ENCODE results near the gene APOBEC3G. TPM values are rescaled to one million over a fixed set of nuclear protein-coding genes. Genes with fewer than 3 reads are reported as not detected.

APOBEC3G gene
- polyA plus RNA-seq, 2 donors: 2.1 to 6.0 TPM

- no peaks in the 10 kb centered on the region for H3K27me3 ChIP-seq (ENCODE audit: control insufficient read depth in 1 of 2, insufficient read depth in 2 of 2, low read length in 2 of 2)
- no peak overlapping the region for H3K4me3 ChIP-seq (ENCODE audit: low read depth in 1 of 2, low read length in 2 of 2)
- peaks cover 0 to 11% of the 10 kb centered on the region in 2 donors for H3K4me1 ChIP-seq (ENCODE audit: control insufficient read depth in 2 of 2, insufficient read depth in 2 of 2, low read length in 1 of 2)
- 72 to 78% methylated on average over 10 to 11 of the region's 13 CpGs for WGBS, 2 donors
- H3K9me3 ChIP-seq (ENCODE audit: control insufficient read depth in 2 of 2, insufficient read depth in 1 of 2, low read depth in 1 of 2, low read length in 1 of 2): no peaks in the 10 kb centered on the region
- no peak overlapping the region for H3K27ac ChIP-seq (ENCODE audit: low read depth in 2 of 2, low read length in 1 of 2)
- no peaks in the 10 kb centered on the region for H3K36me3 ChIP-seq (ENCODE audit: control insufficient read depth in 2 of 2, insufficient read depth in 2 of 2, low read length in 1 of 2)
Observed at GRCh38 chr22:39101226-39101625, 24.2 kb downstream of the APOBEC3G start.

- H3K36me3 ChIP-seq (ENCODE audit: control insufficient read depth in 2 of 2, insufficient read depth in 2 of 2, low read length in 1 of 2): no peaks in the 10 kb centered on the region
- H3K9me3 ChIP-seq (ENCODE audit: control insufficient read depth in 2 of 2, insufficient read depth in 1 of 2, low read depth in 1 of 2, low read length in 1 of 2): no peaks in the 10 kb centered on the region
- no peaks in the 10 kb centered on the region for H3K27me3 ChIP-seq (ENCODE audit: control insufficient read depth in 1 of 2, insufficient read depth in 2 of 2, low read length in 2 of 2)
- no peak overlapping the region for H3K27ac ChIP-seq (ENCODE audit: low read depth in 2 of 2, low read length in 1 of 2)
- peaks cover 0 to 4% of the 10 kb centered on the region in 2 donors for H3K4me1 ChIP-seq (ENCODE audit: control insufficient read depth in 2 of 2, insufficient read depth in 2 of 2, low read length in 1 of 2)
- no peak overlapping the region for H3K4me3 ChIP-seq (ENCODE audit: low read depth in 1 of 2, low read length in 2 of 2)
- WGBS, 2 donors: 73 to 82% methylated on average over 2 of the region's 2 CpGs
Observed at GRCh38 chr22:39103431-39103830, 26.4 kb downstream of the APOBEC3G start.

- no peak overlapping the region for H3K27ac ChIP-seq (ENCODE audit: low read depth in 2 of 2, low read length in 1 of 2)
- H3K9me3 ChIP-seq (ENCODE audit: control insufficient read depth in 2 of 2, insufficient read depth in 1 of 2, low read depth in 1 of 2, low read length in 1 of 2): no peaks in the 10 kb centered on the region
- H3K27me3 ChIP-seq (ENCODE audit: control insufficient read depth in 1 of 2, insufficient read depth in 2 of 2, low read length in 2 of 2): no peaks in the 10 kb centered on the region
- H3K36me3 ChIP-seq (ENCODE audit: control insufficient read depth in 2 of 2, insufficient read depth in 2 of 2, low read length in 1 of 2): no peaks in the 10 kb centered on the region
- no peaks in the 10 kb centered on the region for H3K4me1 ChIP-seq (ENCODE audit: control insufficient read depth in 2 of 2, insufficient read depth in 2 of 2, low read length in 1 of 2)
- WGBS, 2 donors: 80 to 84% methylated on average over 2 of the region's 2 CpGs
- no peak overlapping the region for H3K4me3 ChIP-seq (ENCODE audit: low read depth in 1 of 2, low read length in 2 of 2)
Observed at GRCh38 chr22:39106326-39106725, 29.3 kb downstream of the APOBEC3G start.

- Histone ChIP-seq H3K36me3 (ENCODE audit: control insufficient read depth in 2 of 2, insufficient read depth in 2 of 2, low read length in 1 of 2) (no peaks in the 10 kb centered on the region), H3K4me1 (ENCODE audit: control insufficient read depth in 2 of 2, insufficient read depth in 2 of 2, low read length in 1 of 2) (no peaks in the 10 kb centered on the region), H3K9me3 (ENCODE audit: control insufficient read depth in 2 of 2, insufficient read depth in 1 of 2, low read depth in 1 of 2, low read length in 1 of 2) (no peaks in the 10 kb centered on the region), H3K27ac (ENCODE audit: low read depth in 2 of 2, low read length in 1 of 2) (no peak overlapping the region), H3K4me3 (ENCODE audit: low read depth in 1 of 2, low read length in 2 of 2) (no peak overlapping the region), H3K27me3 (ENCODE audit: control insufficient read depth in 1 of 2, insufficient read depth in 2 of 2, low read length in 2 of 2) (no peaks in the 10 kb centered on the region)
- 95 to 96% methylated on average over 4 of the region's 4 CpGs for WGBS, 2 donors
Observed at GRCh38 chr22:39108487-39108886, 31.4 kb downstream of the APOBEC3G start.

GRCh38 chr22:39109361-39109760 lies 32.3 kb downstream of the APOBEC3G start:
- WGBS, 2 donors: 75 to 88% methylated on average over 9 of the region's 9 CpGs
- Histone ChIP-seq H3K4me3 (ENCODE audit: low read depth in 1 of 2, low read length in 2 of 2) (no peak overlapping the region), H3K4me1 (ENCODE audit: control insufficient read depth in 2 of 2, insufficient read depth in 2 of 2, low read length in 1 of 2) (no peaks in the 10 kb centered on the region), H3K27me3 (ENCODE audit: control insufficient read depth in 1 of 2, insufficient read depth in 2 of 2, low read length in 2 of 2) (no peaks in the 10 kb centered on the region), H3K27ac (ENCODE audit: low read depth in 2 of 2, low read length in 1 of 2) (no peak overlapping the region), H3K36me3 (ENCODE audit: control insufficient read depth in 2 of 2, insufficient read depth in 2 of 2, low read length in 1 of 2) (no peaks in the 10 kb centered on the region), H3K9me3 (ENCODE audit: control insufficient read depth in 2 of 2, insufficient read depth in 1 of 2, low read depth in 1 of 2, low read length in 1 of 2) (no peaks in the 10 kb centered on the region)

GRCh38 chr22:39110631-39111561 lies 33.8 kb downstream of the APOBEC3G start:
- H3K36me3 ChIP-seq (ENCODE audit: control insufficient read depth in 2 of 2, insufficient read depth in 2 of 2, low read length in 1 of 2): no peaks in the 10 kb centered on the region
- no peaks in the 10 kb centered on the region for H3K27me3 ChIP-seq (ENCODE audit: control insufficient read depth in 1 of 2, insufficient read depth in 2 of 2, low read length in 2 of 2)
- no peak overlapping the region for H3K27ac ChIP-seq (ENCODE audit: low read depth in 2 of 2, low read length in 1 of 2)
- H3K9me3 ChIP-seq (ENCODE audit: control insufficient read depth in 2 of 2, insufficient read depth in 1 of 2, low read depth in 1 of 2, low read length in 1 of 2): no peaks in the 10 kb centered on the region
- H3K4me3 ChIP-seq (ENCODE audit: low read depth in 1 of 2, low read length in 2 of 2): no peak overlapping the region
- no peaks in the 10 kb centered on the region for H3K4me1 ChIP-seq (ENCODE audit: control insufficient read depth in 2 of 2, insufficient read depth in 2 of 2, low read length in 1 of 2)
- WGBS, 2 donors: 56 to 61% methylated on average over 15 of the region's 15 CpGs

GRCh38 chr22:39114112-39114511 lies 37.0 kb downstream of the APOBEC3G start:
- no peak overlapping the region for H3K4me3 ChIP-seq (ENCODE audit: low read depth in 1 of 2, low read length in 2 of 2)
- H3K27me3 ChIP-seq (ENCODE audit: control insufficient read depth in 1 of 2, insufficient read depth in 2 of 2, low read length in 2 of 2): no peaks in the 10 kb centered on the region
- no peaks in the 10 kb centered on the region for H3K4me1 ChIP-seq (ENCODE audit: control insufficient read depth in 2 of 2, insufficient read depth in 2 of 2, low read length in 1 of 2)
- no peak overlapping the region for H3K27ac ChIP-seq (ENCODE audit: low read depth in 2 of 2, low read length in 1 of 2)
- no peaks in the 10 kb centered on the region for H3K36me3 ChIP-seq (ENCODE audit: control insufficient read depth in 2 of 2, insufficient read depth in 2 of 2, low read length in 1 of 2)
- no peaks in the 10 kb centered on the region for H3K9me3 ChIP-seq (ENCODE audit: control insufficient read depth in 2 of 2, insufficient read depth in 1 of 2, low read depth in 1 of 2, low read length in 1 of 2)
- 54 to 63% methylated on average over 6 of the region's 6 CpGs for WGBS, 2 donors

GRCh38 chr22:39115570-39115969 lies 38.5 kb downstream of the APOBEC3G start:
- 88 to 92% methylated on average over 2 of the region's 2 CpGs for WGBS, 2 donors
- no peaks in the 10 kb centered on the region for H3K4me1 ChIP-seq (ENCODE audit: control insufficient read depth in 2 of 2, insufficient read depth in 2 of 2, low read length in 1 of 2)

GRCh38 chr22:39115977-39116621 lies 39.0 kb downstream of the APOBEC3G start:
- no peaks in the 10 kb centered on the region for H3K9me3 ChIP-seq (ENCODE audit: control insufficient read depth in 2 of 2, insufficient read depth in 1 of 2, low read depth in 1 of 2, low read length in 1 of 2)
- no peak overlapping the region for H3K27ac ChIP-seq (ENCODE audit: low read depth in 2 of 2, low read length in 1 of 2)
- no peak overlapping the region for H3K4me3 ChIP-seq (ENCODE audit: low read depth in 1 of 2, low read length in 2 of 2)
- no peaks in the 10 kb centered on the region for H3K27me3 ChIP-seq (ENCODE audit: control insufficient read depth in 1 of 2, insufficient read depth in 2 of 2, low read length in 2 of 2)
- 75 to 84% methylated on average over 9 of the region's 9 CpGs for WGBS, 2 donors
- H3K4me1 ChIP-seq (ENCODE audit: control insufficient read depth in 2 of 2, insufficient read depth in 2 of 2, low read length in 1 of 2): no peaks in the 10 kb centered on the region
- no peaks in the 10 kb centered on the region for H3K36me3 ChIP-seq (ENCODE audit: control insufficient read depth in 2 of 2, insufficient read depth in 2 of 2, low read length in 1 of 2)

More at GRCh38 chr22:39115570-39115969, 38.5 kb downstream of the APOBEC3G start:
- H3K9me3 ChIP-seq (ENCODE audit: control insufficient read depth in 2 of 2, insufficient read depth in 1 of 2, low read depth in 1 of 2, low read length in 1 of 2): no peaks in the 10 kb centered on the region
- no peaks in the 10 kb centered on the region for H3K27me3 ChIP-seq (ENCODE audit: control insufficient read depth in 1 of 2, insufficient read depth in 2 of 2, low read length in 2 of 2)
- H3K4me3 ChIP-seq (ENCODE audit: low read depth in 1 of 2, low read length in 2 of 2): no peak overlapping the region
- H3K36me3 ChIP-seq (ENCODE audit: control insufficient read depth in 2 of 2, insufficient read depth in 2 of 2, low read length in 1 of 2): no peaks in the 10 kb centered on the region
- H3K27ac ChIP-seq (ENCODE audit: low read depth in 2 of 2, low read length in 1 of 2): no peak overlapping the region

Data from esophagus (tissue), 2 donors.